ENCODE data around the gene CALHM6. TPM values are rescaled to one million over a fixed set of nuclear protein-coding genes. Genes with fewer than 3 reads are reported as not detected.

CALHM6 gene
- total RNA-seq (ENCODE audit: low replicate concordance) = 0.23 and 0.90 TPM in 2 replicates

DNA sequence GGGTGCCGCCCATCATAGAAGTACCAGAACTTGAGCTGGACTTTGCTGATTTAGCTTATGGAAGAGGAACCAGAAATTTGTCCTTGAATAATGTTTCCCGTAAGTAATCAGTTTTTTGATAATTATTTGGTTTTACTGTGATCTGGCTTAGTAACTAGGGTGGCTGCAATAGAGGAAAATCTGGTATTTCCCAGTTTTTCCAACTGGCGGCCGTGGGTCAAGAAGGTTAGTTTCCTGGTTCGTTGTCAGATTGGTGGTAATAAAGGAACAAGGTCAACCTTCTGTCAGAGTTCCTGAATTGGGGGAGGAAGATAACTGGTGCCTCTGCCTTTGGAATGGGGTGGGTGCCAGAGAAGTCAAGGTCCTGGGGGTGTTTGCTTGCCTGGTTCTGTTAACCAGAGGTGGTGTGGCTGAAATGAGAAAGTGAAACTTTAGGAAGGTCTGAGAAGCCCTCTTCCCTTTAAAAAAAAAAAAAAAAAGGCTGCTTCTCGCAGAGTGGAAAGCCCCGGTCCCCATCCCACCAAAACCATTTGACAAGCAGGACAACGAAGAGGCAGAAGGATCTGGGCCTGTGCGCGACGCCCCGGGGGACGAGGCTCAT is at the start of gene CALHM6:
TSS of gene CALHM6 (plus strand) at position 45 of the 601 bp plus-strand sequence. CDS start at position 600, 555 bp downstream.

DNA sequence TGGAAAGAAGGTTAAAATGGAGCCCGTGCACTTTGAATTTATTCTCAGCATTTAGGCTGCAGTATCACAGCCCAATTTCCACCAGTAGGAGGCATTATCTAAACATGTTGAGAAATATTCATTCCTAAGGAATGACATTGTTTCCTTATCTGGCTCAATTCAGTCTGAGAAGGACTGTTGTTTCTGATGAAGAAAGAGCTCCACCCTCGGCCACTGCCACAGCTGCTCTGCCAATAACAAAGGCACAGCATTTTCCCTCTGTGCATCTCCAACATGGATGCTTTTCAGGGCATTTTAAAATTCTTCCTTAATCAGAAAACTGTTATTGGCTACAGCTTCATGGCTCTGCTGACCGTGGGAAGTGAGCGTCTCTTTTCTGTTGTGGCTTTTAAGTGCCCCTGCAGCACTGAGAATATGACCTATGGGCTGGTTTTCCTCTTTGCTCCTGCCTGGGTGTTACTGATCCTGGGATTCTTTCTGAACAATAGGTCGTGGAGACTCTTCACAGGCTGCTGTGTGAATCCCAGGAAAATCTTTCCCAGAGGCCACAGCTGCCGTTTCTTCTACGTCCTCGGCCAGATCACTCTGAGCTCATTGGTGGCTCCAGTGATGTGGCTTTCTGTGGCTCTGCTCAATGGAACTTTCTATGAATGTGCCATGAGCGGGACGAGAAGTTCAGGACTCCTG is 50.4 kb downstream of the CALHM6 start, which contains the start of gene CALHM5:
TSS of gene CALHM5 (plus strand) at position 216 of the 687 bp plus-strand sequence. CDS start at position 274, 58 bp downstream.

Other genes with a start within 250 kb of the CALHM6 start
- 4.9 and 14.4 TPM in 2 replicates for gene TSPYL4, start 207.3 kb upstream of the CALHM6 start, total RNA-seq (ENCODE audit: low replicate concordance)
- 91.0 and 108 TPM in 2 replicates for gene TSPYL1, start 181.4 kb upstream of the CALHM6 start, total RNA-seq (ENCODE audit: low replicate concordance)
- gene DSE, start 90.4 kb upstream of the CALHM6 start, total RNA-seq (ENCODE audit: low replicate concordance) = 67.0 and 92.2 TPM in 2 replicates
- gene CALHM5, start 50.3 kb downstream of the CALHM6 start, total RNA-seq (ENCODE audit: low replicate concordance) = 5.9 and 10.1 TPM in 2 replicates
- gene TRAPPC3L, start 84.3 kb downstream of the CALHM6 start, total RNA-seq (ENCODE audit: low replicate concordance) = 0.08 TPM in 1 of 2 replicates, not detected in the other
- not detected in 2 replicates for gene CALHM4, start 92.4 kb downstream of the CALHM6 start, total RNA-seq (ENCODE audit: low replicate concordance)
- gene RWDD1, start 110.1 kb downstream of the CALHM6 start, total RNA-seq (ENCODE audit: low replicate concordance) = 18.6 and 29.4 TPM in 2 replicates
- gene RSPH4A, start 155.1 kb downstream of the CALHM6 start, total RNA-seq (ENCODE audit: low replicate concordance) = under 0.01 and 0.08 TPM in 2 replicates
- 13.6 and 15.3 TPM in 2 replicates for gene ZUP1, start 207.4 kb downstream of the CALHM6 start, total RNA-seq (ENCODE audit: low replicate concordance)
- 4.9 and 6.3 TPM in 2 replicates for gene KPNA5, start 219.8 kb downstream of the CALHM6 start, total RNA-seq (ENCODE audit: low replicate concordance)